ENCODE results near the gene IMMP2L.
"Not testable (repeated sequence)": the region's sequence is repeated elsewhere in the genome, so short reads cannot be mapped to it uniquely, and the experiment has no call there.

IMMP2L gene

DNA sequence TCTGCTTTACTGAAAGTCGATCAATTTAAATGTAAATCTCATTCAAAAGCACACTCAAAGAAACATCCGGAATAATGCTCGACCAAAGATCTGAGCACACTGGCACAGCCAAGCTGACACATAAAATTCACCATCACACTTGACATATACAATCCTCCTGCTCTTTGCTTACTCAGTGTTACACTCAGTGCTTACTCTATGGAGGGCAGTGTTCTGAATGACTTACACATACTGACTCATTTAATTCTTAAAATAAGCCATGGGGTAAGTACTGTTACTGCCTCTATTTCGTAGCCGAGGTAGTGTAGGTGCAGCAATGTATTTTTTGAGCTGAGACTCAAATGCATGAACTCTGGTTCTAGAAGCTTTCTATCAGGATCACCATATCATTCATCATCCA is 892.9 kb downstream of the IMMP2L start:
- DNase-seq = no peak

DNA sequence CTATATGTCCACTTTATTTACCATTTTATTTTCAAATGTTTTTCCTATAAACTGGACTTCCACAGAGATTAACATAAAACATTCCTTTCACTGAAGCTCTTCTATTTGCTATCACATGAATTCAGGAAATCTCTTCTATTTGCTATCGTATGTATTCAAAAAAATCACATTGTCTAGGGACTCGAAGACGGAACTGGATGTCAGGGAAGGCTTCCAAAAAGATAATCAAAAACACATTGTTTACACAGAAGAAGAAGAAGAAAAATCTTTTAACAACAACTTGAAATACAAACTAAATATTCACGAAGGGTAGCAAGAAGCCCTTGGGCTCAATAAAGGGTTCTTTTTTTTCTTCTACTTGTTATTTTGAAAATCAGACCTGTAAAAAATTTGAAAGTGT is 897.5 kb downstream of the IMMP2L start:
- no peak for DNase-seq

DNA sequence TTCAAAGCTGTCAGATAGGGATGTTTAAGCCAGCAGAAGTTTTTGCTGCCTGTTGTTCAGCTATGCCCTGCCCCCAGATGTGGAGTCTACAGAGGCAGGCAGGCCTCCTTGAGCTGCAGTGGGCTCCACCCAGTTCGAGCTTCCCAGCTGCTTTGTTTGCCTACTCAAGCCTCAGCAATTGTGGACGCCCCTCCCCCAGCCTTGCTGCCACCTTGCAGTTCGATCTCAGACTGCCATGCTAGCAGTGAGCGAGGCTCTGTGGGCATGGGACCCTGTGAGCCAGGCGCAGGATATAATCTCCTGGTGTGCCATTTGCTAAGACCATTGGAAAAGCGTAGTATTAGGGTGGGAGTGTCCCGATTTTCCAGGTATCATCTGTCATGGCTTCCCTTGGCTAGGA is 901.7 kb downstream of the IMMP2L start:
- DNase-seq = not testable (repeated sequence)

DNA sequence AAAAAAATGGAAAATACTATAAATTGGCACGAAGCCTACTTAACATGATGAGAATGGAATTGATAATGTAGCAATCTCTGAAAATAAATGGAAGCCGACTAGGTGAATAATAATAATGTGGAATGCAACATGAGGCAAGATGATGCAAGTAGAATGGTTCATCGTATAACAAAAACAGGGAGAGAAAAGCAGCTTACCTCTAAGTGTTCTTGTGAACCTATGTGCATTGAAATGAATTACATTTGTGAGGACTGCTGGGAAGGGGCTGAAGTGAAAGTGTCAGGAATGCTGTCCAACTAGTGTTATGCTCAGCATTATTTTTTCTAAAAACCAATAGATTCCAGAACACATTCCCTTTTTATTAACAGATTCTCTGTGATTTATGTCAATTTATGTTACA is 912.0 kb downstream of the IMMP2L start:
- DNase-seq = no peak

DNA sequence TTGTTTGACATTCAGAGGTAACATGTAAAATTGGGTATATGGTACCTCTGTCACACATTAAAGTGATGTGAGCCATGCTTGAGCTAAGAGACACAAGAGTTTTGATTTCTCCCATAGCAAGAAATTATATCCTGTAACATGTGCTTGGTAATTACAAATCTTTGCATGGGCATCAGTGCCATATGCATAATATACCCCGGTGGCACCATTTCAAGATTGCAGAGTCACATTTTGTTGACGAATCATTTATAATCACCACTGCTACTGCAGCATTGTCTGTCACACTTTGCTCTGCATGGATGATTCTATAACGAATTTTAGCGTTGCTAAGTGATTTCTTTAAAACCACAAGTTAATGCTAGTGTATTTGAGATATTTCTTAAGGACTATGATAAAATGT is 915.0 kb downstream of the IMMP2L start:
- no peak for DNase-seq

DNA sequence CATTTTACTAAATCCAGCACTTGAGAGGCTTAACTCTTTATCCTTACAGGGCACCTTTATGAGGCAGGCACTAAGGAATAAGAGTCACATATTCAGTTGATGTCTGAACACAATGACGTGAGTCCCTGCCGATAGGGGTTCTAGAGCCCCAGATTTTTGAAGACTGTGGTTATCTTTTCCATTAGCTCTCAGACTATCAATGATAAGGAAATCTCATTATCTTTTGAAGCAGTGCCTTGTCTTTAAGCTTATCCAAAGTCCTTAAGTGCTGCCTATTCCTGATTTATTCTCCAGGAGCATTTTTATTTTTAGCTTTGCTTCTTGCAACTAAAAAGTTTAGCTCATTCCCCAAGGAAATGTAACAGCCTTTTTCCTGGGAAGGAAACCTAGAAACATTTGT is 915.5 kb downstream of the IMMP2L start:
- DNase-seq = no peak

DNA sequence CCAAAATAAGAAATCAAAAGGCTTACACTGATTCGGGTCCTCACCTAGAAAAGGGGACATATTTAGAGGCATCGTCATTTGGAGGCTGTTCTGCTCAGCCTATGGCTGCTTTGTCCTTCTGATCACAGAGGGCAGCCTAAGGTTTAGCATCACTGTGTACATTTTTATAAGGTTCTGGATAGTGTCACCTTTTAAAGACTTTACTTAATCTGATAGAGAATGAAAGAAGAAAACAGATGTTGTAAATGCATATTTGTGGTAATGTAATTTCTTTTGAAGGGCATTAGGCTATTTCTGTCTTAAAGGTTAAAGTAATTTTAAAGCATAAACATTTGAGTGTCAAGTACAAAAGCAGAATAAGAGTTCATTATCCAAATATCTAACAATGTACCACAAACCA is 916.7 kb downstream of the IMMP2L start:
- DNase-seq = no peak

DNA sequence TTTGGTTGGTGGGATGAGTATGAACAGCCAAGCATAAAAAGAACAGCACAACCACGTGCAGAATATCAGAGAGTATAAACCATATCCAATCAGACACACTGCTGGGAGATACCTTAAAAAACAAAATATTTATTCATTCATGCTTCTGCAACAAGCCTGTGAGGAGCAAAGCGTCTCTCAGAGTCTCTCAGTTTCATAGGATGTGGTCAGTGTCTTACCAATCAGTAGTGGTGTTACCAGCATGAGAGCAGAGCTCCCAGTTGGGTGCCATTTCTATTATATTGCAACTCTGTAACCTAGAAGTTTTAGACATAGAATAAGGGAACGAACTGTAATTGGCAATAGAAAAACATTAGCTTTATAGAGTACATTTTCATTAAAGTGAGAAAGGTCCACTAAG is 917.2 kb downstream of the IMMP2L start:
- DNase-seq = no peak

DNA sequence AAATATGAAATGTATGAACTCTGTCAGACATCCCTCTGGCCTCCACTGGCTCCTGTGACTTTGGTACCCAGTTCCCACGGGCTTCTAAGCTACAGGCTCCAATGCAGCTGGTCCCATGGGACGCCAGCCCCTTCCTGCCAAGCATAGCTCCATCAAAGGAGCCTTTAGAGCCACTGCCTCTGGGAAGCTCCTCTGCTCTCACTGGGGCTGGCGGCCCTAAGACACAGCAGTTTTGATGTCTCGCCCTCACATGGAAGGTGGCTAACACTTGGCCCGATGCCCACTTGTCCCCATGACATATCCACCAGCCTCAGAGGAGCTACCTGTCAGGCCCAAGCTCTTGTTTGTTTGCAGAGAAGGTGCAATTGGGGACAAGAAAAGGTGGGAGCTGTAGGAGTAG is 925.0 kb downstream of the IMMP2L start:
- no peak for DNase-seq

DNA sequence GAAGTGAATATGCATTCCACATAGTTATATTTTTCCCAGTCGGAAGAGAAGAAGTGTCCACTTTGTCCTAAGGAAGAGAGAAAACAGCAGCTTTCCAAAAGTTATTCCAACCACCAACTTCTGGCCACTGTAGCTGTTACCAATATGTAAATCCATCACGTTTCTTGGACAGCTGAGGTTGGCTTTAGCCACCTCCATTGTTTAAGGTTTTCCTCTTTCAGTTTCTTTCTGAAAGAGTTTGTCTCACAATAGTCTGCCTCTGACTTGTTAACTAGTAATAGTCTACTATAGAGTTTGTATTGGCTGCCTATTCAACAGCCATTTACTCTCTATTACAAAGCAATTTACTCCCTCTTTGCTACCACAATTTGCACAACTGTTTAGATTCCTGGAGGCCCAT is 929.0 kb downstream of the IMMP2L start:
- no peak for DNase-seq

DNA sequence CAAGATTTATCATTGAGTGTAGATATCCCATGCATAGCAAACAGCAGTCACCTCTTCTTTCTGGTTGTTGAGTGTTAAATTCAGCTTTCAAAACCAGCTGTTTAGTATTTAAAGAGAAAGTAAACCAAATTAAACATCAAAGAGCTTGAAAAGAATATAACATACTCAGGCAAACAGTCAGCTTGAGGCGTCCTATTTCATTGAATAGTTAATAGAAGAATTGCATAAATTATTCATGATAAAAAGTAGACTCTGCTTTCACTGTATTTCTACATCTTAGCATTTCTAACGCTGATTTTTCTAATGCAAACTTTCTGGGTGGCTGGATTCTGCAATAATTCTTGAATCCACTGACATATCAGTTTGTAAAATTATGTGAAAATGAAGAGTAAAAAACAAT is 935.9 kb downstream of the IMMP2L start:
- no peak for DNase-seq

DNA sequence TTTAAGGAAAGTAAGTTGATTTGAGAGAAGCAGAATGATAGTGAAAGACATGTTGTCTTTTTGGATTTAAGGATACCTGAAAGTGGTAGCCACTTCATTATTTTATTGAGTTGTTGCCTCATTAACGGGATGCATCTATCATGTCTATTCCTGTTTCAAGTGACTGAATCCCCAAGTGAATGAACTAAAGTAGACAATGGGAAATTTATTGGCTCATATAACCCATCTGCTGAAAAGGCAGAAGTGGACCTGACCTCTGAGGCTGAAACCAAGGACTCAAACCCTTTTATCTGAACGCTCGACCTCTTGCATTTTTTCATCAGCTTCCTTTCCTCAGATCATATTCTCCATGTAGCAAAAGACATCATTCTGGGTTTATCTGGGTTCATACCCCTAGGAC is 937.0 kb downstream of the IMMP2L start:
- DNase-seq = no peak

DNA sequence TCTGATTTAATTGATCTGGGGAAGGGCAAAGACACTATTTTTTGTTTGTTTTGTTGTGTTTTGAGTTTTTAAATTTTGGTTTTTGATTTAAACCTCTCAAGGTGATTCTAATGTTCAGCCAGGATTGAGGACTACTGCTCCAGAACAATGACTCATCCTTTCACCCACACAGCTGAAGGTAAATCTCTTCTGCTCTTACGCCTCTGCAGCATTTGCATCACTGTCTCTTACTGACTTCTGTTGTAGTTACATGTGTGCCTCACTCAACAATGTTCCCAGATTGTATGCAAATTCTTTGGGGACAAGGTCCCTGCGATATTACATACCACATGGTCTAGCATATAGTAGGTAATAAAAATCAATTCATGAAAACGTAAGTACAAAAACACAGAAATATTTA is 938.9 kb downstream of the IMMP2L start:
- no peak for DNase-seq

DNA sequence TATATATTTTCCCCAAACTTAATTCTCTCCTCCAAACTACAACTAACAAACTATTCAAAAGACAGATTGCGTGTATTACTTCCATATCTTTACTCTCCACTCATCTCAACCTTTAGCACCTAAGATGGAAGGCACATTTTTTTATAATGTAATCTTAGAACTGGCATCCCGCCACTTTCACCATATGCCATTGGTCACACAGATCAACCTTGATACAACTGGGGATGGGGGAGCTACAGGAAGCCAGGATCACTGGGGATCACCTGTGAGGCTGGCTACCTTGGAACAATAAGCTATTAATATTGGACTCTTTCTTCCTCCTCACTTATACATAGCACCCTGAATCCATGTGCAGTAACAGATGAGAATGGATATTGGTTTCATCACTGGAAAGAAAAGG is 941.0 kb downstream of the IMMP2L start:
- no peak for DNase-seq

DNA sequence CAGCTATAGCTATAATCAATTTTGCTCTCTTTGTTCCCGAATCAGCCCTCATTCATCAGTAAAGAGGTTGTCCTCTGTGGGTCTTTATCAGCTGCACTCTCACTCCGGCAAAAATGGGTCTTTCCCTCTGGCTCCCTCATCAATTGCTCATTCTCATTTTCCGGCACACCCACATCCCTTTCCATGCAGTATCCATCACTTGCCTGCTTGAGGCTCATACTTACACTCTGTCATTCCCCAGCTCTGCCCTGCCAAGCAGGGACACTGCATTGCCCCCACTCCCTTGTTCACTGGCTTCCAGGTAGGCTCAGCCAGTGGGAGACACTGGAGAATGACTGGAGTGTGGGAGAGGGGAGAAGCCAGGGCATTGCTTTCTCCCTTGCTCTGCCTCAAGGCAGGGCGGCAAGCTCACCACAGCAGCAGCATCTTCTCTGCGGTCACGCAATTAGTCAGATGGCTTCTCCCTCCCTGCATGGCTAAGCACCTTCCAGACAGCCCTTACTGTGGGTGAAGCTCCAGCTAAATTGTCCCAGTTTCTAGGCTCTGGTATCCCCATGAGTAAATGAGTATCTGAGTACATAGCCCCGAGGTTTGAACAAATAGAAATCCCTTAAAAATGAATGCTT is 942.1 kb downstream of the IMMP2L start:
- DNase-seq = no peak
